Muscle of back (tissue), 11 donors: ENCODE data around the gene KCNQ1OT1. TPM values are rescaled to one million over a fixed set of nuclear protein-coding genes. Genes with fewer than 3 reads are reported as not detected.

Experiments used
- DNase-seq, 3 donors: peaks; one replicate each; pipeline versions ENCODE4 v3.0.0 to v3.0.0-alpha.2; 2013
- polyA plus RNA-seq, 10 donors: library from polyadenylated mRNA; unstranded; fragments of 120-200 nt; gene quantifications; one replicate each; pipeline ENCODE4 v1.2.1, GENCODE V29; 2013; ENCODE audit not compliant: insufficient read length in 10 of 10

The KCNQ1OT1 gene
- polyA plus RNA-seq, 10 donors, result 0.46 to 2.2 (median 0.86) TPM

- DNase-seq, result no peak
Measured at GRCh38 chr11:2559527-2560311, 140.1 kb downstream of the KCNQ1OT1 start.

DNA sequence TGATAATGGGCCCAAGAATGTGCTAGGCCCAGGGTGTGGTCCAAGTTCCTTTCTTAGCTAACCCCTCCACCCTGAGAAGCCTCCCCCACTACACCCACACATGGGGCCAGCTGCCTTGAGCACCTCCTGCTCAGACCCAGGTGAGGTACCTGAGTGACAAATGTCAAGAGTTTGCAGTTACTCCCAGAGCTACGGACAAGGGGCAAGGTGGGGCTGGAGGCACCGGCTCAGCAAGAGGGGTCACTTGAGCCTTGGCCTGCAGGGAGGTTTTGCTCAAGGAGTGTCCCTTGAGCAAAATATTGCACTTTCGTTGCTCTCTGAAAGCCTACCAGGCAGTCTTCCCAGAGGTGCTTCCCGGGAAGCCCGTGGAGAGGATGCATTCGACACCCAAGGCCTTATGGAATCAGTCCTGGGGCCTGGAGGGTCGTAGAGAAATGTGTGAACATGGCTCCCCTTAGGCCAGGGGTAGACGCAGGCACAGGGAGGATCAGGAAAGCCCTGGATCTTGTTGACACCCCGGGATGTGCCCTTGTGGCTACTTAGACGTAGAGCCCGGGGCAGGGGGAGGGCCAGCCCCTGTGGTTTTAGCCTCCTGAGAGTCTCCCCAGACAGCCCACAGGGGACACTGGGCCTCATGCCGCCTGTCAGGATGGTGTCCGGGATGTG is 140.8 kb downstream of the KCNQ1OT1 start:
- no peak for DNase-seq

- no peak for DNase-seq
Measured at GRCh38 chr11:2558397-2558796, 141.4 kb downstream of the KCNQ1OT1 start.

Other genes with a start within 250 kb of the KCNQ1OT1 start
- 100 to 1,000 TPM; 135 to 206 (median 171) TPM for gene CDKN1C, start 185.8 kb upstream of the KCNQ1OT1 start, polyA plus RNA-seq
- 1 to 10 TPM in 1 of 10 donors, under 1 TPM in 8, not detected in 1; 0.30 to 1.3 (median 0.63) TPM for gene PHLDA2, start 229.4 kb upstream of the KCNQ1OT1 start, polyA plus RNA-seq